ENCODE results near the gene SMG6. TPM values are rescaled to one million over a fixed set of nuclear protein-coding genes. Genes with fewer than 3 reads are reported as not detected.
A peak's percentile ranks its signal among the peaks of the same experiment; 100 is the strongest.

SMG6 gene
- total RNA-seq, 1 donor from 2014 or later = 28.8 TPM

DNA sequence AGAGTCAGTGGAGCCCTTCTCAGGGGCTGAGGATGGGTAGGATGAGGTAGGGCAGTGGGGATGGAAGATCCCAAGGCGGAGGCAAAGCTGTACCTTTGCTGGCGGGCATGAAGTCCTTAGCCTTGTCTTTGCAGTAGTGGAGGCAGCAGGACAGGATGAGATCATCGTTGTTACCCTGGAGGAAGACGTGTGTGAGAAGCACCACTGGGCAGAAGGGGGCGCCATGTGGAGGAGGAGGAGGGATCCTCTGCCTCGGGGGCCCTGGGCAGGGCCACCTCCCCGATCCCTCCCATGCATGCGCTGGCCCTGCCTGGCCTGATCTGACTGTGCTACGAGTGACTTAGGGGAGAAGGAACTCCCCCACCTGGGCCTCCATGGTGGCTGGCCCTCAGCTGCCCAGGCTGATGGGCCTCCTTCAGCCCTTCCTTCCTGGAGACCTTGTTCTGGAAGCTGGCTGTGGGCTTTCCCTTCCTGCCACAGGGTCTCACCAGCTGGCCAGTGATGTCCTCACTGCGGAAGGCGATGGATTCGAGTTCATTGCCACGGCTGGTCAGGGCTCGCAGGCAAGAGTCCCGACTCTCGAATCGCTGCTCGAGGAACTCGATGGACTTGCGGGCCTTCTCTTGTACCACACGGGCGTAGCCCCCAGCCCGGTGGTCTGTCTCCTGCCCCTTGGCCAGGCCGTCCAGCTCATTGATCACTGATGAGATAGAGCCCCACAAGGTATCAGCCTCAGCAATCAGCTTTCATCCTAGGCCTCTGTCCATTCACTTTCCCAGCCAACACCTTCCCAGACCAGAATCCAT, 238.4 kb downstream of the SMG6 start:
- intact Hi-C loops (cut with DNase I) = no loop called here
- peak overlapping the region; percentile 55 for H3K27ac ChIP-seq
- TF ChIP-seq CTCF (IDR thresholded peaks at IDR 0.05) = peak; percentile 38
- DNase-seq (no peak), ATAC-seq (peak; percentile 54)
- H3K27me3 ChIP-seq = no peaks in the 10 kb centered on the region
- peaks cover 24% of the 10 kb centered on the region for H3K36me3 ChIP-seq
- H3K4me3 ChIP-seq = no peak overlapping the region
- H3K9me3 ChIP-seq = no peaks in the 10 kb centered on the region
- H3K4me1 ChIP-seq = peaks cover 72% of the 10 kb centered on the region

DNA sequence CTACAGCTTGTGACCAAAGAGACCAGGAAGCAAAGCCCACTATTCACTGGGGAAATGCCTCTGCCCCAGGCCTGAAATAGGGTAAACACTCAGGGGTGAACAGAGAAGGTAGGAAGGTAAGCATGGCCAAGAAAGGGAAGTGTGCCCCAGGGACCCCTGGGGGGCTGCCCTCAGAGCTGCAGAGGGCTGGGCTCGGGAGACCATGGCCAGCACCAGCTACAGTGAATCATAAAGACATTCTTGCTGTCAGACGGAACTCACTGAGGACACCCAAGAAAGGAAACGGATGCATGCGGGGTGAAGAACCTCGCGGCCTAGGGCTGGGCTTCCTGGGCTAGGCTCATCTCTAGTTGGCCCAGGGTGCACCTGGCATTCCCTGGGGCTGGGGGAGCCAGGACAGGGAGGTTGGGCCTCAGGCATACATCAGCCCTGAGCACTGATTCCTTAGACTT, 239.0 kb downstream of the SMG6 start:
- Histone ChIP-seq H3K4me1 (peaks cover 78% of the 10 kb centered on the region), H3K27ac (peak overlapping the region; percentile 55), H3K36me3 (peaks cover 31% of the 10 kb centered on the region), H3K4me3 (no peak overlapping the region), H3K27me3 (no peaks in the 10 kb centered on the region), H3K9me3 (no peaks in the 10 kb centered on the region)
- DNase-seq (no peak), ATAC-seq (no peak)
- TF ChIP-seq CTCF (IDR thresholded peaks at IDR 0.05) = no peak
- intact Hi-C loops (cut with DNase I) = no loop called here

DNA sequence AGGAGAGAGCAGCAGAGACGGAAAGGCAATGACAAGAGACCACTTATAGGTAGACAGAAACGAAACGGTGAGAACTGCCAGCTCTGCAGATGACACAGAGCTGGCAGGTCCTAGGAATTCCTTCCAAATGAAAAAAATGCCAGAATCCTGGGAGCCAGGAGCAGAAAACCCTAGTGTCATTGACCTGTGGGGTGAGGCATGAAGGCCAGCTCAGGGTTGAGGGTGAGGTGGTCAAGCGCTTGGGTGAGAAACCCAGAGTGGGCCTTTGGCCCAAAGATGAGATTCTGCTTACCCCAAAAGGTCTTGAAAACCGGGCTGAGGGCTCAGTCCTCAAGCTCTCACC, 239.5 kb downstream of the SMG6 start:
- DNase-seq (no peak), ATAC-seq (no peak)
- Histone ChIP-seq H3K27ac (peak overlapping the region; percentile 55), H3K4me3 (no peak overlapping the region), H3K27me3 (no peaks in the 10 kb centered on the region), H3K36me3 (peaks cover 32% of the 10 kb centered on the region), H3K9me3 (no peaks in the 10 kb centered on the region), H3K4me1 (peaks cover 82% of the 10 kb centered on the region)
- TF ChIP-seq CTCF (IDR thresholded peaks at IDR 0.05) = no peak
- intact Hi-C loops (cut with DNase I) = no loop called here

DNA sequence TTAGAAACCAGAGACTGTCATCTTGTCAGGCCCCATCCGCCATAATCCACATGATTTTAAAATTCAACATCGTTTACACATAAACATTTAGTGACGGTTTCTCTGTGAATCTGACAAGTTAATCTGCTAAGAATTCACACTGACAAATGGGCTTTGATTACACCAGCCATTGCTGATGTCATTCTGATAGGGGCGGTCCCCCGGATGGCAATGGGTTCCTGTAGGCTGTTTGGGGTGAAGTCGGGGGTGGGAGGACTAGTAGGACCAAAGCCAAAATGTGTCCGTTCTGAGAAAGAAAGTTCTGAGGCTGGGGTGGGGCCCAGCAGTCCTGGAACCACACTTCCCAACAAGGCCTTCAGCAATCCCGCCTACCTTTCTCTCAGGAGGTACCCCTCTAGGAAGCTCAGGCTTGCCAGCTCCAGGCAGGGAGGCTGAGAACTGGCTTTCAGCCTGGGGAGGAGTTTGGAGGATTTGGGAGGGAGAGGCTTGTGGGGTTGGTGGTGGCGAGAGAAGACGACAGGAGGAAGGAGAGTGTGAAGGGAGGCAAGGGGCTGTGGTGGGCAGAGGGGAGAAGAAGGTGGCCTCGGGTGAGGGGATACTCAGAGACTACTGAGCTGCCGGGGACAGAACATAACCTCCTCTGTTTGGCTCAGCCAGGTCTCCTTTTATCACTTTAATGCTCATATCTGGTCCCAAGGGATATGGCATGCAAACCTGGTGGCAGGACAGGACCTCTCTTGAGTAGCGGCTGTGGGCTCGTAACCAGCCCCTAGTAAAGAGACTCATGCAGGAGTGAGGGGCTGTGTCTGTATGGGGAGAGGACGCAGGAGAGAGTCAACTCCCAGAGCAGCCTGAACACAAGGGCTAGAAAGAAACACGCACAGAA, 240.1 kb downstream of the SMG6 start:
- intact Hi-C loops (cut with DNase I) = no loop called here
- ATAC-seq (no peak), DNase-seq (no peak)
- Histone ChIP-seq H3K4me1 (peaks cover 80% of the 10 kb centered on the region), H3K27ac (peak overlapping the region; percentile 69), H3K4me3 (no peak overlapping the region), H3K27me3 (no peaks in the 10 kb centered on the region), H3K9me3 (no peaks in the 10 kb centered on the region), H3K36me3 (peaks cover 28% of the 10 kb centered on the region)
- no peak for TF ChIP-seq CTCF (IDR thresholded peaks at IDR 0.05)

- no peak for DNase-seq
- Histone ChIP-seq H3K27ac (peak overlapping the region; percentile 69), H3K27me3 (no peaks in the 10 kb centered on the region), H3K9me3 (no peaks in the 10 kb centered on the region), H3K36me3 (peaks cover 24% of the 10 kb centered on the region), H3K4me1 (peaks cover 72% of the 10 kb centered on the region), H3K4me3 (no peak overlapping the region)
- TF ChIP-seq CTCF (IDR thresholded peaks at IDR 0.05) = no peak
- no peak for ATAC-seq
- intact Hi-C loops (cut with DNase I) = no loop called here
These were observed 240.9 kb downstream of the SMG6 start for GRCh38 chr17:2062571-2063183.
